Measurements from ENCODE around the gene RNF17. TPM values are rescaled to one million over a fixed set of nuclear protein-coding genes. Genes with fewer than 3 reads are reported as not detected.

The RNF17 gene
- polyA plus RNA-seq, 1 of the 3 experiments (the other 2 are of a cell fraction), result not detected

DNA sequence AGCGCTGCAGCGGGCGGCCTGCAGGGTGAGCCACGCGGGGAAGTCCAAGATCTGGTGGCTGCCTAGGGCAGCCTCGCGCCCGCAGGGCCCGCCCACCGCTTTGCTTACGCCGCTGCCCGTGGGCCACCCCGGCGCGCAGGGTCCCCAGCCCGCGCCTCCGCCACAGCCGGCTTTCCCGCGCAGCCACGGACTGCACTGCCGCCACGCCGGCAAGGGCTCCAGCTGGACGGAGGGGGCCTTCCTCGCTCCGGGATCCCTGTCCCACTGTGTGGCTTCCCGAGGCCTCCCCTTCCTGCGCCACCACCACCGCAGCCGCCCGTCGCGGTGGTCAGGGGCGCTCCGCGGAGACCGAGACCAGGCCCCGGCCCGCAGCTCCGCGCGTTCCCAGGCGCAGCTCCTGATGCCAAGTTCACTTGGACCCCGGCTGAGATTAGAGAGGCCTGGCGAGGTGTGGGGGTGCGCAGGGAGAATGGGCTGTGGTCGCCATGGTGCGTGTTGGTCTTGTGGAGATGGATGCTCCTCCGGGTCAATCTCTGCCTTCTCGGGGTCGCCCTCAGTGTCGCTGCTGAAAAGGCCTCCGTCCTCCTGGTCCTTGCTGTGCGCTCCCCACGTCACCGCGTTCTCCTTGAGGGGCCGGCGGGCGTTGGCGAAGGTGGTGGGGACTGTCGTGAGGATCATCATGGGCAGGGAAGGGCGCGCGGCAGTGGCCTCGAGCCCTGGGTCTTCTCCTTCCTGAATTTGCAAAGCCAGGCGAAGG, 17.9 kb upstream of the RNF17 start:
- ChIA-PET POLR2A (no interaction called here), CTCF (no interaction called here)
- no peaks in the 10 kb centered on the region for H3F3A ChIP-seq (replicated peaks; ENCODE audit: insufficient read depth)
- H3K27me3 ChIP-seq (ENCODE audit: insufficient read depth), result 0 out of 2 replicates have a peak, but pooled peaks cover 10% of the 10 kb centered on the region
- no peaks in the 10 kb centered on the region for H3K9me2 ChIP-seq
- H4K20me1 ChIP-seq (ENCODE audit: insufficient read depth), result no peaks in the 10 kb centered on the region
- H3K79me2 ChIP-seq (ENCODE audit: insufficient read depth), result no peaks in the 10 kb centered on the region
- H3K36me3 ChIP-seq (replicated peaks in 1 of 2; ENCODE audit: control insufficient read depth in 1 of 2, insufficient read depth in 2 of 2, low read length in 1 of 2), result no peaks in the 10 kb centered on the region
- H3K4me2 ChIP-seq, result 0 out of 2 replicates have a peak overlapping the region, but pooled peaks have one; percentile 72
- H3K4me1 ChIP-seq (ENCODE audit: control insufficient read depth in 1 of 2, insufficient read depth in 2 of 2, low read depth in 1 of 2, low read length in 1 of 2), result no peaks in the 10 kb centered on the region
- H3K4me3 ChIP-seq (ENCODE audit: low read depth in 2 of 2, low read length in 1 of 2), result no peak overlapping the region
- H3K27ac ChIP-seq (ENCODE audit: low read depth in 2 of 2, low read length in 1 of 2), result no peak overlapping the region
- H3K9ac ChIP-seq, result no peak overlapping the region
- DNase-seq, result no peak
- no peaks in the 10 kb centered on the region for H3K9me3 ChIP-seq
- no peak overlapping the region for H2AFZ ChIP-seq (ENCODE audit: low read depth)
- WGBS (ENCODE audit: low lambda C conversion rate), result 56% methylated on average over 28 of the region's 70 CpGs
- TF ChIP-seq EZH2phosphoT487 (IDR thresholded peaks at IDR 0.05; ENCODE audit: borderline replicate concordance, low read depth) (no peak), ELF1 (IDR thresholded peaks at IDR 0.05) (no peak), JUND (IDR thresholded peaks at IDR 0.05) (no peak), NFIC (IDR thresholded peaks at IDR 0.05; ENCODE audit: borderline replicate concordance) (no peak), EP300 (IDR thresholded peaks at IDR 0.05; ENCODE audit: borderline replicate concordance in 1 of 2, low read depth in 1 of 2, low read length in 1 of 2) (no peak), RXRA (IDR thresholded peaks at IDR 0.05; ENCODE audit: borderline replicate concordance, low read depth) (no peak), TCF12 (IDR thresholded peaks at IDR 0.05) (no peak), GABPA (IDR thresholded peaks at IDR 0.05; ENCODE audit: low read depth) (no peak), SMC3 (IDR thresholded peaks at IDR 0.05; ENCODE audit: low read depth, low read length) (no peak), TEAD4 (IDR thresholded peaks at IDR 0.05; ENCODE audit: borderline replicate concordance, insufficient read depth) (no peak), CHD2 (IDR thresholded peaks at IDR 0.05; ENCODE audit: low read length, partially characterized antibody) (no peak)
- TF ChIP-seq, protein P1, sequence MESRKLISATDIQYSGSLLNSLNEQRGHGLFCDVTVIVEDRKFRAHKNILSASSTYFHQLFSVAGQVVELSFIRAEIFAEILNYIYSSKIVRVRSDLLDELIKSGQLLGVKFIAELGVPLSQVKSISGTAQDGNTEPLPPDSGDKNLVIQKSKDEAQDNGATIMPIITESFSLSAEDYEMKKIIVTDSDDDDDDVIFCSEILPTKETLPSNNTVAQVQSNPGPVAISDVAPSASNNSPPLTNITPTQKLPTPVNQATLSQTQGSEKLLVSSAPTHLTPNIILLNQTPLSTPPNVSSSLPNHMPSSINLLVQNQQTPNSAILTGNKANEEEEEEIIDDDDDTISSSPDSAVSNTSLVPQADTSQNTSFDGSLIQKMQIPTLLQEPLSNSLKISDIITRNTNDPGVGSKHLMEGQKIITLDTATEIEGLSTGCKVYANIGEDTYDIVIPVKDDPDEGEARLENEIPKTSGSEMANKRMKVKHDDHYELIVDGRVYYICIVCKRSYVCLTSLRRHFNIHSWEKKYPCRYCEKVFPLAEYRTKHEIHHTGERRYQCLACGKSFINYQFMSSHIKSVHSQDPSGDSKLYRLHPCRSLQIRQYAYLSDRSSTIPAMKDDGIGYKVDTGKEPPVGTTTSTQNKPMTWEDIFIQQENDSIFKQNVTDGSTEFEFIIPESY (IDR thresholded peaks at IDR 0.05; ENCODE audit: borderline replicate concordance, low read depth), result no peak
- TF ChIP-seq, protein P2, sequence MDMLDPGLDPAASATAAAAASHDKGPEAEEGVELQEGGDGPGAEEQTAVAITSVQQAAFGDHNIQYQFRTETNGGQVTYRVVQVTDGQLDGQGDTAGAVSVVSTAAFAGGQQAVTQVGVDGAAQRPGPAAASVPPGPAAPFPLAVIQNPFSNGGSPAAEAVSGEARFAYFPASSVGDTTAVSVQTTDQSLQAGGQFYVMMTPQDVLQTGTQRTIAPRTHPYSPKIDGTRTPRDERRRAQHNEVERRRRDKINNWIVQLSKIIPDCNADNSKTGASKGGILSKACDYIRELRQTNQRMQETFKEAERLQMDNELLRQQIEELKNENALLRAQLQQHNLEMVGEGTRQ (IDR thresholded peaks at IDR 0.05; ENCODE audit: borderline replicate concordance, low read depth, low read length), result no peak
- TF ChIP-seq, protein P3, sequence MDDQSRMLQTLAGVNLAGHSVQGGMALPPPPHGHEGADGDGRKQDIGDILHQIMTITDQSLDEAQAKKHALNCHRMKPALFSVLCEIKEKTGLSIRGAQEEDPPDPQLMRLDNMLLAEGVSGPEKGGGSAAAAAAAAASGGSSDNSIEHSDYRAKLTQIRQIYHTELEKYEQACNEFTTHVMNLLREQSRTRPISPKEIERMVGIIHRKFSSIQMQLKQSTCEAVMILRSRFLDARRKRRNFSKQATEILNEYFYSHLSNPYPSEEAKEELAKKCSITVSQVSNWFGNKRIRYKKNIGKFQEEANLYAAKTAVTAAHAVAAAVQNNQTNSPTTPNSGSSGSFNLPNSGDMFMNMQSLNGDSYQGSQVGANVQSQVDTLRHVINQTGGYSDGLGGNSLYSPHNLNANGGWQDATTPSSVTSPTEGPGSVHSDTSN (IDR thresholded peaks at IDR 0.05), result no peak

Data from SK-N-SH (cell line).